Measurements from ENCODE around the gene CENPK.

- TF ChIP-seq CTCF (IDR thresholded peaks at IDR 0.05): peak in 1 of 4 experiments; percentile 25
- peak; percentile 36 to 44 for TF ChIP-seq POLR2A (IDR thresholded peaks at IDR 0.05)
Measured at GRCh38 chr5:65562731-65563701, at the start of gene CENPK, which contains the start of gene PPWD1.

All from uterus (tissue), 2 donors.